ENCODE results near the gene LHFPL2. TPM values are rescaled to one million over a fixed set of nuclear protein-coding genes. Genes with fewer than 3 reads are reported as not detected.

Gene LHFPL2
- total and polyA plus RNA-seq, 9 of the 15 experiments (the other 6 are each of a cell fraction or from before 2014, with no cell fraction given), result 1.0 to 6.6 (median 4.6) TPM

- BruUV-seq (replicated peaks), result no TSS peak
- H4K20me1 ChIP-seq (replicated peaks; ENCODE audit: control insufficient read depth, insufficient read depth, low read length), result no peaks in the 10 kb centered on the region
- ChIA-PET CTCF (ENCODE audit: low intra/inter-chr PET ratio) (no interaction called here), POLR2A (no interaction called here)
- H3K9me3 ChIP-seq (replicated peaks; ENCODE audit: control insufficient read depth, insufficient read depth, low read depth, low read length), result no peaks in the 10 kb centered on the region
- no peak overlapping the region for H3K9ac ChIP-seq (ENCODE audit: insufficient read depth in 1 of 2, low read depth in 2 of 2, low read length in 2 of 2)
- no peak for ATAC-seq
- TF ChIP-seq C11orf30 (IDR thresholded peaks at IDR 0.05; ENCODE audit: low read depth), result peak; percentile 14; the same call in 1 of the 2 replicates
- no peak for TF ChIP-seq ZNF79 (CRISPR knock-in tag; IDR thresholded peaks at IDR 0.05; ENCODE audit: low read depth)
- no peak overlapping the region for H3K4me2 ChIP-seq (ENCODE audit: insufficient read depth, low read length)
- H3K36me3 ChIP-seq (ENCODE audit: control insufficient read depth, insufficient read depth, low read length), result no peaks in the 10 kb centered on the region
- H3K9me1 ChIP-seq (ENCODE audit: control insufficient read depth, insufficient read depth, low read length), result no peaks in the 10 kb centered on the region
- H2AFZ ChIP-seq (ENCODE audit: low read depth, low read length), result no peak overlapping the region
- FAIRE-seq, result no peak
- H3K4me1 ChIP-seq (replicated peaks in 1 of 2; ENCODE audit: control insufficient read depth in 2 of 2, insufficient read depth in 2 of 2, low read length in 2 of 2), result peaks cover 0 to 21% of the 10 kb centered on the region in 2 experiments; a peak in 3 of 5 replicates
- H3K4me3 ChIP-seq, result no peak overlapping the region
- WGBS (ENCODE audit: insufficient coverage, low coverage, missing lambda C conversion rate), result 74% methylated on average over 5 of the region's 5 CpGs
- intact Hi-C loops (cut with micrococcal nuclease) (no loop called here), in situ Hi-C loops (cut with MboI) (no loop called here)
- no peaks in the 10 kb centered on the region for H3K79me2 ChIP-seq (ENCODE audit: control insufficient read depth, insufficient read depth, low read length)
- DNase-seq (ENCODE audit: extremely low read depth in 1 of 4, low spot score in 3 of 4), result no peak
- H3K27me3 ChIP-seq (ENCODE audit: control insufficient read depth in 2 of 2, insufficient read depth in 2 of 2, low read length in 2 of 2), result no peaks in the 10 kb centered on the region
- no peak overlapping the region for H3K27ac ChIP-seq (ENCODE audit: extremely low read depth, low read depth, low read length)
Measured at GRCh38 chr5:78570646-78571045, 77.9 kb downstream of the LHFPL2 start.

- FAIRE-seq, result peak; percentile 15
- TF ChIP-seq RERE (CRISPR knock-in tag; IDR thresholded peaks at IDR 0.05; ENCODE audit: borderline replicate concordance) (no peak), ZNF384 (IDR thresholded peaks at IDR 0.05; ENCODE audit: low read depth, low read length) (no peak), TCF7 (IDR thresholded peaks at IDR 0.05; ENCODE audit: borderline replicate concordance) (no peak), HCFC1 (IDR thresholded peaks at IDR 0.05; ENCODE audit: low read depth, low read length) (no peak), PRPF4 (IDR thresholded peaks at IDR 0.05; ENCODE audit: insufficient read depth, low read depth, low read length, poor library complexity, severe bottlenecking) (no peak), ETV1 (tag; conservative IDR thresholded peaks at IDR 0.05; ENCODE audit: low read depth) (no peak), JUND (IDR thresholded peaks at IDR 0.05; ENCODE audit: borderline replicate concordance, low read depth, low read length) (no peak), JUND (tag; IDR thresholded peaks at IDR 0.05; ENCODE audit: borderline replicate concordance, low read depth, low read length) (0 out of 3 replicates have a peak, but pooled peaks have one; percentile 22)
Measured at GRCh38 chr5:78569441-78569840, 79.1 kb downstream of the LHFPL2 start.

More at GRCh38 chr5:78569441-78569840, 79.1 kb downstream of the LHFPL2 start:
- H3K36me3 ChIP-seq (ENCODE audit: control insufficient read depth, insufficient read depth, low read length), result no peaks in the 10 kb centered on the region
- peak; percentile 79 for ATAC-seq
- H4K20me1 ChIP-seq (replicated peaks; ENCODE audit: control insufficient read depth, insufficient read depth, low read length), result no peaks in the 10 kb centered on the region
- H3K4me1 ChIP-seq (replicated peaks in 1 of 2; ENCODE audit: control insufficient read depth in 2 of 2, insufficient read depth in 2 of 2, low read length in 2 of 2), result peaks cover 0 to 21% of the 10 kb centered on the region in 2 experiments; a peak in 3 of 5 replicates
- no peak overlapping the region for H3K4me3 ChIP-seq
- no peak overlapping the region for H3K4me2 ChIP-seq (ENCODE audit: insufficient read depth, low read length)
- H3K9me3 ChIP-seq (replicated peaks; ENCODE audit: control insufficient read depth, insufficient read depth, low read depth, low read length), result no peaks in the 10 kb centered on the region
- peak overlapping the region; percentile 46 for H2AFZ ChIP-seq (ENCODE audit: low read depth, low read length)
- intact Hi-C loops (cut with micrococcal nuclease) (no loop called here), in situ Hi-C loops (cut with MboI) (no loop called here)
- DNase-seq (ENCODE audit: extremely low read depth in 1 of 4, low spot score in 3 of 4), result peak in 1 of 4 experiments; percentile 70
- no peak overlapping the region for H3K27ac ChIP-seq (ENCODE audit: extremely low read depth, low read depth, low read length)
- H3K79me2 ChIP-seq (ENCODE audit: control insufficient read depth, insufficient read depth, low read length), result no peaks in the 10 kb centered on the region
- ChIA-PET POLR2A (interaction anchor here (0.6 to 1.6 kb wide), 4 partner anchors 18 to 415 kb away, joined by 3 to 4 read pairs (median 3); no protein-coding TSS in a partner anchor), CTCF (ENCODE audit: low intra/inter-chr PET ratio) (no interaction called here)
- H3K27me3 ChIP-seq (ENCODE audit: control insufficient read depth in 2 of 2, insufficient read depth in 2 of 2, low read length in 2 of 2), result no peaks in the 10 kb centered on the region
- no TSS peak for BruUV-seq (replicated peaks)
- H3K9me1 ChIP-seq (ENCODE audit: control insufficient read depth, insufficient read depth, low read length), result no peaks in the 10 kb centered on the region
- no peak overlapping the region for H3K9ac ChIP-seq (ENCODE audit: insufficient read depth in 1 of 2, low read depth in 2 of 2, low read length in 2 of 2)
- 8% methylated on average over 10 of the region's 10 CpGs for WGBS (ENCODE audit: insufficient coverage, low coverage, missing lambda C conversion rate)

All from K562 (cell line).